GM23248 (cell line): Measurements from ENCODE around the gene ZDHHC5.

Experiments
- EZH2 ChIP-seq: fragments of 200-600 bp; sonication (generic); IDR thresholded peaks from 2 replicates; pipeline ENCODE4 v1.6.1; 2018; ENCODE audit warnings: antibody characterized with exemption, mild to moderate bottlenecking; ENCODE audit not compliant: insufficient read depth, poor library complexity, severe bottlenecking
- EZH2phosphoT487 ChIP-seq: fragments of 200-600 bp; sonication (generic); IDR thresholded peaks from 2 replicates; pipeline ENCODE4 v1.6.1; 2018; ENCODE audit warnings: antibody characterized with exemption, moderate library complexity, mild to moderate bottlenecking, low read depth; ENCODE audit not compliant: insufficient read depth

GRCh38 chr11:57620467-57620866 lies 47.4 kb upstream of the ZDHHC5 start:
- TF ChIP-seq EZH2 (no peak), EZH2phosphoT487 (no peak)
